Gastroesophageal sphincter (tissue), 4 donors: ENCODE data around the gene LYRM9. TPM values are rescaled to one million over a fixed set of nuclear protein-coding genes. Genes with fewer than 3 reads are reported as not detected.

ENCODE experiments used
- ATAC-seq: fragments of 150-250 bp; one replicate; pipeline ENCODE4 v1.9.1; 2016; ENCODE audit warnings: mild to moderate bottlenecking, moderate library complexity
- H3K27ac ChIP-seq, 4 donors: fragments of 200-600 bp; sonication (generic) in 3 of 4; 1 replicate in 3 of 4; 2 replicates in 1 of 4; pipeline ENCODE4 v1.5.1; 2016 to 2019
- H3K27me3 ChIP-seq: fragments of 200-600 bp; sonication (generic); one replicate; pipeline ENCODE4 v1.5.1; 2019
- H3K36me3 ChIP-seq, 2 donors: fragments of 200-600 bp; sonication (generic); one replicate each; pipeline ENCODE4 v1.5.1; 2019; ENCODE audit warnings: control low read depth in 1 of 2
- H3K4me1 ChIP-seq, 3 donors: fragments of 200-600 bp; sonication (generic); 1 replicate in 2 of 3; 2 replicates in 1 of 3; pipeline ENCODE4 v1.5.1; 2016 to 2019; ENCODE audit warnings: control low read depth in 2 of 3
- H3K4me3 ChIP-seq, 2 donors: fragments of 200-600 bp; sonication (generic); one replicate each; pipeline ENCODE4 v1.5.1; 2019; ENCODE audit warnings: mild to moderate bottlenecking in 1 of 2, moderate library complexity in 1 of 2
- H3K9me3 ChIP-seq, 3 donors: fragments of 200-600 bp; sonication (generic); one replicate each; pipeline ENCODE4 v1.5.1; 2017 to 2019; ENCODE audit warnings: control low read depth in 2 of 3
- CTCF ChIP-seq, 4 experiments: fragments of 200-600 bp in 2 of 4; fragments of 450-650 bp in 2 of 4; sonication (generic) in 1 of 4; IDR thresholded peaks; one replicate each; pipeline ENCODE4 v1.5.1; 2017 to 2019; ENCODE audit warnings: antibody characterized with exemption in 4 of 4, mild to moderate bottlenecking in 2 of 4, moderate library complexity in 2 of 4
- EP300 ChIP-seq: sonication (generic); formaldehyde crosslinking; IDR thresholded peaks from one replicate; pipeline ENCODE4 v1.6.1; 2017; ENCODE audit warnings: antibody characterized with exemption, mild to moderate bottlenecking
- POLR2A ChIP-seq, 2 donors: fragments of 450-650 bp; IDR thresholded peaks; one replicate each; pipeline ENCODE4 v1.6.1; 2017; ENCODE audit warnings: antibody characterized with exemption in 2 of 2, mild to moderate bottlenecking in 2 of 2, moderate library complexity in 1 of 2
- POLR2AphosphoS5 ChIP-seq: sonication (generic); formaldehyde crosslinking; IDR thresholded peaks from one replicate; pipeline ENCODE4 v1.6.1; 2017; ENCODE audit warnings: antibody characterized with exemption
- WGBS, 2 donors: methylation state at CpG; one replicate each; pipeline ENCODE4 v1.1.5; 2018; ENCODE audit warnings: low coverage in 1 of 2; 5-methylcytosine and 5-hydroxymethylcytosine counted together
- total RNA-seq, 4 donors: library from RNA; depleted of rRNA; stranded (reverse); fragments of >200 nt; gene quantifications; one replicate each; pipeline ENCODE4 v1.1.0, GENCODE V29; 2016

Gene LYRM9
- total RNA-seq, 4 donors from 2014 or later: 11.1 to 30.3 (median 17.8) TPM

DNA sequence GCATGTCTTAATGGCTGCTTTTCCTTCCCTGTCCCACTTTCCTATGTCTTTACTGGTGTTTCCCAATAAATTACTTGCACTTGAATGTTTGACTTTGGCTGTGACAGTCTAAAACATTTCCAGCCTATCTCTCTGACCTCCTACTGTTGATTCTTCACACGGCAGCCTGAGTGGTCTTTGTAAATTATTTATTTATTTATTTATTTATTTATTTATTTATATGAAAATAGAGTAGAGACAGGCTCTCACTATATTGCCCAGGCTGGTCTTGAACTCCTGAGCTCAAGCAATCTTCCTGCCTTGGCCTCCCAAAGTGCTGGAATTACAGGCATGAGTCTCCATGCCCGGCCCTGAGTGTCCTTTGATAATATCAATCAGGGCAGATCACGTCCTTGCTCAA, 28.4 kb upstream of the LYRM9 start:
- H3K9me3 ChIP-seq: peaks cover 0 to 12% (median 0%) of the 10 kb centered on the region in 3 donors
- H3K4me1 ChIP-seq: no peaks in the 10 kb centered on the region
- ATAC-seq: no peak
- H3K27ac ChIP-seq: no peak overlapping the region
- no peak overlapping the region for H3K4me3 ChIP-seq
- no peaks in the 10 kb centered on the region for H3K36me3 ChIP-seq
- peaks cover 7% of the 10 kb centered on the region for H3K27me3 ChIP-seq
- WGBS, 2 donors: 71 to 80% methylated on average over 1 to 3 of the region's 3 CpGs
- TF ChIP-seq CTCF (IDR thresholded peaks at IDR 0.05) (no peak), EP300 (no peak), POLR2AphosphoS5 (no peak), POLR2A (IDR thresholded peaks at IDR 0.05) (no peak)

GRCh38 chr17:27921077-27921476, 27.9 kb upstream of the LYRM9 start:
- Histone ChIP-seq H3K36me3 (no peaks in the 10 kb centered on the region), H3K27me3 (peaks cover 7% of the 10 kb centered on the region), H3K4me3 (no peak overlapping the region), H3K4me1 (no peaks in the 10 kb centered on the region), H3K9me3 (peaks cover 0 to 10% (median 0%) of the 10 kb centered on the region in 3 donors), H3K27ac (no peak overlapping the region)
- no peak for ATAC-seq
- WGBS, 2 donors: 78 to 83% methylated on average over 2 to 5 of the region's 5 CpGs
- no peak for TF ChIP-seq CTCF (IDR thresholded peaks at IDR 0.05)

- no peak for ATAC-seq
- 82 to 94% methylated on average over 3 of the region's 3 CpGs for WGBS, 2 donors
- peaks cover 8% of the 10 kb centered on the region for H3K27me3 ChIP-seq
- H3K4me3 ChIP-seq: no peak overlapping the region
- H3K9me3 ChIP-seq: peaks cover 0 to 5% (median 0%) of the 10 kb centered on the region in 3 donors
- TF ChIP-seq CTCF (IDR thresholded peaks at IDR 0.05): no peak
- TF ChIP-seq POLR2AphosphoS5: no peak
- no peak for TF ChIP-seq EP300
- no peak for TF ChIP-seq POLR2A (IDR thresholded peaks at IDR 0.05)
- no peaks in the 10 kb centered on the region for H3K4me1 ChIP-seq
- H3K27ac ChIP-seq: no peak overlapping the region
- H3K36me3 ChIP-seq: no peaks in the 10 kb centered on the region
Observed at GRCh38 chr17:27920569-27920968, 27.4 kb upstream of the LYRM9 start.

DNA sequence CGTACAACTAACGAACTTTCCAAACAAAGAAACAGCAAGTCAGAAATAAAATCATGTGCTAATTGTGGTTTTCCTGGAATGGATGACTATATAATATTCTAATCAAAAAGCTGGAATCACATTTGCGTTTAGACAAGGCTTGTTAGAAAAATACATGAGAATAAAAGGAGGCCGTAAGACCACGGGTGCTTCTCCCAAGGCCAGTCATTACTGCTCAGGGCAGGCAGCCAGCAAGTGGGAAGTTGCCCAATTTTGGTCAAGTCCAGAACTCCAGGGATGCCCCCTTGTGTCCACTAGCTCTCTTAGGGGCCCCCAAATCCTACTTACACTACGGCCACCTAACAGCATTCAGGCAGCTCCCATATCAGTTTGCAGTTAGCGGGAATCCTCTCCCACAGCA, 25.9 kb upstream of the LYRM9 start:
- ATAC-seq: no peak
- Histone ChIP-seq H3K36me3 (no peaks in the 10 kb centered on the region), H3K9me3 (no peaks in the 10 kb centered on the region), H3K27me3 (peaks cover 23% of the 10 kb centered on the region), H3K4me3 (no peak overlapping the region), H3K4me1 (no peaks in the 10 kb centered on the region), H3K27ac (no peak overlapping the region)
- WGBS, 2 donors: 47 to 59% methylated on average over 7 of the region's 7 CpGs
- no peak for TF ChIP-seq CTCF (IDR thresholded peaks at IDR 0.05)

DNA sequence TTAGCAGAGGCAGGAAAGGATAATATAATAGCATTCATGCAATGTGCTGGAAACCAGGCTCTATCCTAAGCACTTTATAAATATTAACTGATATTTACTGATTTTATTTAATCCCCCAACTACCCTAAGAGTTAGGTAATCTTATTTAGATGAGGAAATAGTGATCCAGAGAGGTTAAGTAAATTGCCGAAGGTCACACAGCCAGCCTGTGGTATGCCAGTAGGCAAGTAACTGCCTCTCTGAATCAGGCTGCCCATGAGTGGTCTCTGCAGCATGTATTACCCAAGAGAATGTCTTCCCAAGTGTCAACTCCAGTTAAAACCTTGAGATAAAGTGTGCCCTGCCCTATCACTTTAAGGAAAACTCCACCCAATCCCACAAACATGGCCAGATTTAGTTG, 25.3 kb upstream of the LYRM9 start:
- ATAC-seq: no peak
- TF ChIP-seq EP300 (no peak), POLR2A (IDR thresholded peaks at IDR 0.05) (no peak), POLR2AphosphoS5 (no peak), CTCF (IDR thresholded peaks at IDR 0.05) (no peak)
- WGBS, 2 donors: 100% methylated on average over 1 of the region's 1 CpG

More for the DNA sequence above, 25.3 kb upstream of the LYRM9 start:
- Histone ChIP-seq H3K4me1 (no peaks in the 10 kb centered on the region), H3K36me3 (no peaks in the 10 kb centered on the region), H3K4me3 (no peak overlapping the region), H3K9me3 (no peaks in the 10 kb centered on the region), H3K27ac (no peak overlapping the region), H3K27me3 (peaks cover 25% of the 10 kb centered on the region)
